Stomach (tissue), 9 donors: ENCODE measurements around the gene COX7A1. TPM values are rescaled to one million over a fixed set of nuclear protein-coding genes. Genes with fewer than 3 reads are reported as not detected.
"Not testable (repeated sequence)": the region's sequence is repeated elsewhere in the genome, so short reads cannot be mapped to it uniquely, and the experiment has no call there.

ENCODE experiments used
- DNase-seq, 2 donors: peaks; one replicate each; pipeline versions ENCODE4 v3.0.0 to v3.0.0-alpha.2; 2013 to 2019
- H3K27ac ChIP-seq, 5 donors: fragments of 200-600 bp in 4 of 5; sonication (generic) in 4 of 5; one replicate each; pipeline ENCODE4 v1.5.1; 2013 to 2019; ENCODE audit warnings: mild to moderate bottlenecking in 1 of 5, moderate library complexity in 1 of 5
- H3K27me3 ChIP-seq, 3 donors: fragments of 200-600 bp; sonication (generic); one replicate each; pipeline ENCODE4 v1.5.1; 2017 to 2019; ENCODE audit warnings: mixed run types in 1 of 3
- H3K36me3 ChIP-seq, 4 donors: fragments of 200-600 bp; sonication (generic); 1 replicate in 3 of 4; 2 replicates in 1 of 4; pipeline ENCODE4 v1.5.1; 2016 to 2019
- H3K4me1 ChIP-seq, 4 donors: fragments of 200-600 bp; sonication (generic); one replicate each; pipeline ENCODE4 v1.5.1; 2016 to 2019
- H3K4me3 ChIP-seq, 4 donors: fragments of 200-600 bp; sonication (generic) in 3 of 4; one replicate each; pipeline ENCODE4 v1.5.1; 2016 to 2019; ENCODE audit warnings: mild to moderate bottlenecking in 1 of 4
- H3K9me3 ChIP-seq, 4 donors: fragments of 200-600 bp; sonication (generic); one replicate each; pipeline ENCODE4 v1.5.1; 2016 to 2019
- EP300 ChIP-seq: sonication (generic); formaldehyde crosslinking; IDR thresholded peaks from one replicate; pipeline ENCODE4 v1.6.1; 2017; ENCODE audit warnings: antibody characterized with exemption
- POLR2A ChIP-seq, 4 donors: fragments of 450-650 bp; IDR thresholded peaks; one replicate each; pipeline ENCODE4 v1.6.1; 2016; ENCODE audit warnings: antibody characterized with exemption in 4 of 4, control low read depth in 2 of 4, mild to moderate bottlenecking in 1 of 4, moderate library complexity in 1 of 4
- POLR2AphosphoS5 ChIP-seq, 3 donors: sonication (generic); formaldehyde crosslinking; IDR thresholded peaks; one replicate each; pipeline ENCODE4 v1.6.1; 2016; ENCODE audit warnings: antibody characterized with exemption in 3 of 3
- WGBS, 5 donors: extraction: QIAGEN DNeasy Blood & Tissue Kit in 3 of 5; methylation state at CpG; one replicate each; pipeline versions ENCODE4 v1.1.5 to v1.1.7; 2013 to 2018; 5-methylcytosine and 5-hydroxymethylcytosine counted together
- intact Hi-C: fragments of 100-400 bp; cut with DNase I; formaldehyde crosslinking; loops from one replicate; pipeline ENCODE4 v1.15.1; 2023; ENCODE audit warnings: low total_unique reads
- polyA plus RNA-seq, 3 donors: library from polyadenylated mRNA; stranded (reverse); fragments of 200-250 nt; gene quantifications; one replicate each; pipeline ENCODE4 v1.2.3, GENCODE V29; 2013
- total RNA-seq, 5 donors: library from RNA; depleted of rRNA; stranded (reverse); fragments of >200 nt; gene quantifications; one replicate each; pipeline versions ENCODE4 v1.1.0 to v1.2.3, GENCODE V29; 2014 to 2016
- TF ChIP-seq, protein P1 (sequence below), 7 experiments: fragments of 450-650 bp in 4 of 7; fragments of 200-600 bp in 3 of 7; sonication (generic) in 3 of 7; IDR thresholded peaks; one replicate each; pipeline ENCODE4 v1.5.1; 2016 to 2019; ENCODE audit warnings: antibody characterized with exemption in 7 of 7, control low read depth in 2 of 7, mild to moderate bottlenecking in 1 of 7
- donor health status: healthy with polysubstance abuse.
- donor health status: Bipolar disorder and iron deficiency.
- donor health status: healthy.

Gene COX7A1
- total and polyA plus RNA-seq, 8 donors: 4.0 to 43.4 (median 21.0) TPM; not detected in 1

DNA sequence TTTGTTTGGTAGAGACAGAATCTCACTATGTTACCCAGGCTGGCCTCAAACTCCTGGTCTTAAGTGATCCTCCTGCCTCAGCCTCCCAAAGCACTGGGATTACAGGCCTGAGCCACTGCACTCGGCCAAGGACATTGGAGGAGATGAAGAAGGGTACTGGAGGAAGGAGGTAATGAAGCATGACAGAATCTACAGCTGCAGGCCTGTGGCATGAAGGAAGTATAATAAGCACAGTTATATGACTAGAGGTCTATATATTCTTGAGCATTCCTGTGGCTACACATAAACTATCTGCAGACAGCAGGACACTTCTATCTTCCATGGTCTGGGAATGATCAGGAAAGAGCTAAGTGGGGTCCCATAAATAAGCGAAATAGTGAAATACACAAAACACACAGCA is 44.0 kb upstream of the COX7A1 start:
- intact Hi-C loops: no loop called here
- Histone ChIP-seq H3K4me1 (no peaks in the 10 kb centered on the region), H3K27me3 (no peaks in the 10 kb centered on the region), H3K27ac (no peak overlapping the region), H3K4me3 (no peak overlapping the region), H3K9me3 (no peaks in the 10 kb centered on the region), H3K36me3 (peaks cover 8 to 72% (median 49%) of the 10 kb centered on the region in 4 donors)
- TF ChIP-seq POLR2AphosphoS5 (IDR thresholded peaks at IDR 0.05): no peak
- no peak for TF ChIP-seq EP300
- TF ChIP-seq POLR2A (IDR thresholded peaks at IDR 0.05): no peak
- TF ChIP-seq, protein P1, sequence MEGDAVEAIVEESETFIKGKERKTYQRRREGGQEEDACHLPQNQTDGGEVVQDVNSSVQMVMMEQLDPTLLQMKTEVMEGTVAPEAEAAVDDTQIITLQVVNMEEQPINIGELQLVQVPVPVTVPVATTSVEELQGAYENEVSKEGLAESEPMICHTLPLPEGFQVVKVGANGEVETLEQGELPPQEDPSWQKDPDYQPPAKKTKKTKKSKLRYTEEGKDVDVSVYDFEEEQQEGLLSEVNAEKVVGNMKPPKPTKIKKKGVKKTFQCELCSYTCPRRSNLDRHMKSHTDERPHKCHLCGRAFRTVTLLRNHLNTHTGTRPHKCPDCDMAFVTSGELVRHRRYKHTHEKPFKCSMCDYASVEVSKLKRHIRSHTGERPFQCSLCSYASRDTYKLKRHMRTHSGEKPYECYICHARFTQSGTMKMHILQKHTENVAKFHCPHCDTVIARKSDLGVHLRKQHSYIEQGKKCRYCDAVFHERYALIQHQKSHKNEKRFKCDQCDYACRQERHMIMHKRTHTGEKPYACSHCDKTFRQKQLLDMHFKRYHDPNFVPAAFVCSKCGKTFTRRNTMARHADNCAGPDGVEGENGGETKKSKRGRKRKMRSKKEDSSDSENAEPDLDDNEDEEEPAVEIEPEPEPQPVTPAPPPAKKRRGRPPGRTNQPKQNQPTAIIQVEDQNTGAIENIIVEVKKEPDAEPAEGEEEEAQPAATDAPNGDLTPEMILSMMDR (IDR thresholded peaks at IDR 0.05): no peak
- no peak for DNase-seq
- WGBS, 5 donors: 88 to 100% (median 97%) methylated on average over 2 of the region's 2 CpGs

DNA sequence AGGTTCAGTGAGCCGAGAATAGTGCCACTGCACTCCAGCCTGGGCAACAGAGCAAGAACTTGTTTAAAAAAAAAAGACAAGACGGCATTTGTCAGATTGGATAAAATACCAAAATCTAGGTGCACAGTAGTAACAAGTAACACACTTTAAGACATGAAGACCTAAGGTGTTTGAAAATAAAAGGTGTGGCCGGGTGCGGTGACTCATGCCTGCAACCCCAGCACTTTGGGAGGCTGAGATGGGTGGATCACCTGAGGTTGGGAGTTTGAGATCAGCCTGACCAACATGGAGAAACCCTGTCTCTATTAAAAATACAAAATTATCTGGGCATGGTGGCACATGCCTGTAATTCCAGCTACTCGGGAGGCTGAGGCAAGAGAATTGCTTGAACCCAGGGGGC is 34.5 kb upstream of the COX7A1 start:
- H3K27me3 ChIP-seq, H3K4me1 ChIP-seq, H3K27ac ChIP-seq, H3K9me3 ChIP-seq, H3K4me3 ChIP-seq, intact Hi-C loops, DNase-seq: not testable (repeated sequence)
- peaks cover 4 to 40% (median 27%) of the 10 kb centered on the region in 4 donors for H3K36me3 ChIP-seq
- WGBS, 5 donors: 91 to 96% (median 92%) methylated on average over 5 of the region's 5 CpGs

- Histone ChIP-seq H3K27me3 (no peaks in the 10 kb centered on the region), H3K27ac (no peak overlapping the region), H3K4me3 (no peak overlapping the region), H3K4me1 (no peaks in the 10 kb centered on the region), H3K9me3 (no peaks in the 10 kb centered on the region), H3K36me3 (peaks cover 4 to 35% (median 21%) of the 10 kb centered on the region in 4 donors)
- intact Hi-C loops: no loop called here
- DNase-seq: no peak
- no peak for TF ChIP-seq POLR2A (IDR thresholded peaks at IDR 0.05)
- TF ChIP-seq EP300: no peak
- TF ChIP-seq, protein P1 (IDR thresholded peaks at IDR 0.05): no peak
- TF ChIP-seq POLR2AphosphoS5 (IDR thresholded peaks at IDR 0.05): no peak
- WGBS, 5 donors: 79 to 89% (median 86%) methylated on average over 10 of the region's 10 CpGs
Measured at GRCh38 chr19:36183245-36183628, 31.0 kb upstream of the COX7A1 start.

- TF ChIP-seq EP300 (no peak), POLR2AphosphoS5 (IDR thresholded peaks at IDR 0.05) (no peak), POLR2A (IDR thresholded peaks at IDR 0.05) (no peak)
- TF ChIP-seq, protein P1 (IDR thresholded peaks at IDR 0.05): no peak
- no peaks in the 10 kb centered on the region for H3K9me3 ChIP-seq
- no peaks in the 10 kb centered on the region for H3K27me3 ChIP-seq
- intact Hi-C loops: no loop called here
- DNase-seq: no peak
- no peaks in the 10 kb centered on the region for H3K4me1 ChIP-seq
- 90 to 92% (median 91%) methylated on average over 17 of the region's 17 CpGs for WGBS, 5 donors
- no peak overlapping the region for H3K27ac ChIP-seq
- no peak overlapping the region for H3K4me3 ChIP-seq
- H3K36me3 ChIP-seq: peaks cover 4 to 35% (median 19%) of the 10 kb centered on the region in 4 donors
Measured at GRCh38 chr19:36182612-36183244, 30.5 kb upstream of the COX7A1 start.

DNA sequence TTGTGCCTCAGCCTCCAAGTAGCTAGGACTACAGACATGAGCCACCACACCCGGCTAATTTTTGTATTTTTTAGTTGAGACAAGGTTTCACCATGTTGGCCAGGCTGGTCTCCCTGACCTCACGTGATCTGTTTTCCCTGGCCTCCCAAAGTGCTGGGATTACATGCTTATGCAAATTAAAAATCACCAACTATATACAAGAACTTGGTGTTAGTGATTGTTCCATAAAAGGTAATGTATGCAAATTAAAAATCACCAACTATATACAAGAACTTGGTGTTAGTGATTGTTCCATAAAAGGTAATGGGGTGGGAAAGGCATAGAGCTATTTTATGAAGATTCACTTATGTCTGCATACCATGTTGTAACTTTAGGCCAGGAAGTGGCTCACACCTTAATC is 26.8 kb upstream of the COX7A1 start:
- intact Hi-C loops, H3K27ac ChIP-seq, DNase-seq, H3K9me3 ChIP-seq, H3K4me1 ChIP-seq, H3K4me3 ChIP-seq, H3K27me3 ChIP-seq: not testable (repeated sequence)
- 44 to 73% (median 63%) methylated on average over 2 of the region's 2 CpGs for WGBS, 5 donors
- peaks cover 4 to 18% (median 16%) of the 10 kb centered on the region in 4 donors for H3K36me3 ChIP-seq

DNA sequence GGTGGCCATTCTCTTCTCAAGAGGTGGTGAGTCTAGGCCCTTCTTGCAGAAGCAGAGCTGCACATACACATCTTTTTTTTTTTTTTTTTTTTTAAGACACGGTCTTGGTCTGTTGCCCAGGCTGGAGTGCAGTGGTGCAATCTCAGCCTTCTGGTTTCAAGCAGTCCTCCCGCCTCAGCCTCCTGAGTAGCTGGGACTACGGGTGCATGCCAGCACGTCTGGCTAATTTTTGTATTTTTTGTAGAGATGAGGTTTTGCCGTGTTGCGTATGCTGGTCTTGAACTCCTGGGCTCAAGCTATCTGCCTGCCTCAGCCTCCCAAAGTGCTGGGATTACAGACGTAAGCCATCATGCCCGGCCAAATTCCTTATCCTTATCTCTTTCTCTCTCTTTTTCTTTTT is 21.6 kb upstream of the COX7A1 start:
- 59 to 79% (median 69%) methylated on average over 8 of the region's 8 CpGs for WGBS, 5 donors
- intact Hi-C loops, H3K9me3 ChIP-seq, H3K36me3 ChIP-seq, H3K4me3 ChIP-seq, H3K27me3 ChIP-seq, H3K27ac ChIP-seq, DNase-seq: not testable (repeated sequence)
- H3K4me1 ChIP-seq: peaks cover 12 to 18% (median 17%) of the 10 kb centered on the region in 4 donors
